Measurements from ENCODE around the gene SPINK8.
A peak's percentile ranks its signal among the peaks of the same experiment; 100 is the strongest.

The SPINK8 gene

DNA sequence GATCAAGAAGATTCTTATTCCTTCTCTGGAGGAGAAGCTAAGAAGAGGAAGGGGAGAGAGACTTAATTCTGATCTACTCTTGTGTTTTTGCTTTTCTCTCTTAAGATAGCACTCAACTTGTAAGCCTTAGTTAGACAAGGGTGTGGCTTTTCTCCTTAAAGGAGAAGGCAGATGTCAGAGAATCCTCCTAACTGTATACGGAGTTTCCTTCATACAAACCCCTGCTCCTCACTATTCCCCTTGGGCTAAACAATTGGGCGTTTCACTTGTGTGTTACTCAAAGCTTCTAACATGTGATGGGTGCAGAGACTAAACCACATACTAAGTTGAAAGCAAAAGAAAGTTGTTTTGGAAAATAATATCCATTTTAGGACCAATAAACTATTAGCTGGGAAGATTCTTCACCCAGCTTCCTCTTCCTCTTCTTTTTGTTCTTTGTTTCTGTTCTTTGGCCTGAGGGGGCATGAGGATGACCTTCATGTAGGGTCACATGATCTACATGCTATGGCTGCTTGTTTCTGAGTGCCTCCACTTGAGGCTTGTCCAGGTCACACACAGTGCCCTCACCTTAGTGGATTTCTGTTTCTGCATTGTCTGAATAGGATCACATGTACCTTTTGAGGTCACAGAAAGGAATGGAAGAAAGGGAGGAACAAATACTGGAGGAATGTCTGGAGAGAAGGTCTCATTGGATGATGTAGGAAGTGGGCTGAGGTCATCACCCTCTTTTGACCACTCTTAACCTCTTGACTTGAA, 14.6 kb downstream of the SPINK8 start:
- no peak for TF ChIP-seq EZH2 (IDR thresholded peaks at IDR 0.05; ENCODE audit: borderline replicate concordance, low read length)
- TF ChIP-seq CTCF (IDR thresholded peaks at IDR 0.05; ENCODE audit: low read length): no peak
- Histone ChIP-seq H3K9ac (ENCODE audit: low read length) (no peak overlapping the region), H3K27me3 (ENCODE audit: insufficient read depth, low read length) (no peaks in the 10 kb centered on the region), H3K27ac (ENCODE audit: low read depth, low read length, poor library complexity, severe bottlenecking) (no peak overlapping the region), H3K4me2 (ENCODE audit: low read length) (no peak overlapping the region), H3K4me3 (ENCODE audit: low read depth, low read length, poor library complexity, severe bottlenecking) (no peak overlapping the region), H3K9me3 (ENCODE audit: low read length) (peaks cover 9% of the 10 kb centered on the region; the same call in 1 of the 2 replicates), H3K9me2 (ENCODE audit: low read depth, low read length) (no peaks in the 10 kb centered on the region), H3K4me1 (ENCODE audit: insufficient read depth, low read length, severe bottlenecking) (peaks cover 16% of the 10 kb centered on the region), H2AFZ (ENCODE audit: low read length) (no peak overlapping the region), H4K20me1 (ENCODE audit: insufficient read depth, low read length) (no peaks in the 10 kb centered on the region), H3F3A (ENCODE audit: insufficient read depth, low read length) (no peaks in the 10 kb centered on the region), H3K79me2 (ENCODE audit: insufficient read depth, low read length) (no peaks in the 10 kb centered on the region), H3K36me3 (ENCODE audit: insufficient read depth, low read length) (no peaks in the 10 kb centered on the region)

- no peak for TF ChIP-seq CTCF (IDR thresholded peaks at IDR 0.05; ENCODE audit: low read length)
- TF ChIP-seq EZH2 (IDR thresholded peaks at IDR 0.05; ENCODE audit: borderline replicate concordance, low read length): no peak
- Histone ChIP-seq H3K9me2 (ENCODE audit: low read depth, low read length) (no peaks in the 10 kb centered on the region), H3K4me3 (ENCODE audit: low read depth, low read length, poor library complexity, severe bottlenecking) (no peak overlapping the region), H3K36me3 (ENCODE audit: insufficient read depth, low read length) (no peaks in the 10 kb centered on the region), H3K27me3 (ENCODE audit: insufficient read depth, low read length) (no peaks in the 10 kb centered on the region), H2AFZ (ENCODE audit: low read length) (no peak overlapping the region), H3K4me2 (ENCODE audit: low read length) (no peak overlapping the region), H3K4me1 (ENCODE audit: insufficient read depth, low read length, severe bottlenecking) (peaks cover 11% of the 10 kb centered on the region), H3K9ac (ENCODE audit: low read length) (no peak overlapping the region), H3K27ac (ENCODE audit: low read depth, low read length, poor library complexity, severe bottlenecking) (no peak overlapping the region), H3K9me3 (ENCODE audit: low read length) (peaks cover 10% of the 10 kb centered on the region; the same call in 1 of the 2 replicates), H4K20me1 (ENCODE audit: insufficient read depth, low read length) (no peaks in the 10 kb centered on the region), H3K79me2 (ENCODE audit: insufficient read depth, low read length) (no peaks in the 10 kb centered on the region), H3F3A (ENCODE audit: insufficient read depth, low read length) (no peaks in the 10 kb centered on the region)
These were observed 18.9 kb downstream of the SPINK8 start for GRCh38 chr3:48314542-48314941.

- no peaks in the 10 kb centered on the region for H3K9me2 ChIP-seq (ENCODE audit: low read depth, low read length)
- TF ChIP-seq EZH2 (IDR thresholded peaks at IDR 0.05; ENCODE audit: borderline replicate concordance, low read length) (no peak), CTCF (IDR thresholded peaks at IDR 0.05; ENCODE audit: low read length) (no peak)
- no peaks in the 10 kb centered on the region for H3K27me3 ChIP-seq (ENCODE audit: insufficient read depth, low read length)
- H3K36me3 ChIP-seq (ENCODE audit: insufficient read depth, low read length): no peaks in the 10 kb centered on the region
- no peaks in the 10 kb centered on the region for H4K20me1 ChIP-seq (ENCODE audit: insufficient read depth, low read length)
- peak overlapping the region; percentile 27; the same call in 1 of the 2 replicates for H3K9ac ChIP-seq (ENCODE audit: low read length)
- peaks cover 31% of the 10 kb centered on the region for H3K4me1 ChIP-seq (ENCODE audit: insufficient read depth, low read length, severe bottlenecking)
- peak overlapping the region; percentile 72 for H2AFZ ChIP-seq (ENCODE audit: low read length)
- no peaks in the 10 kb centered on the region for H3K79me2 ChIP-seq (ENCODE audit: insufficient read depth, low read length)
- no peaks in the 10 kb centered on the region for H3K9me3 ChIP-seq (ENCODE audit: low read length)
- peak overlapping the region; percentile 46 for H3K4me2 ChIP-seq (ENCODE audit: low read length)
- H3F3A ChIP-seq (ENCODE audit: insufficient read depth, low read length): no peaks in the 10 kb centered on the region
- H3K27ac ChIP-seq (ENCODE audit: low read depth, low read length, poor library complexity, severe bottlenecking): peak overlapping the region; percentile 77
- no peak overlapping the region for H3K4me3 ChIP-seq (ENCODE audit: low read depth, low read length, poor library complexity, severe bottlenecking)
These were observed 26.5 kb downstream of the SPINK8 start for GRCh38 chr3:48306860-48307530.

Measured in OCI-LY1 (cell line).